Measurements from ENCODE around the gene LRG1. TPM values are rescaled to one million over a fixed set of nuclear protein-coding genes. Genes with fewer than 3 reads are reported as not detected.

The LRG1 gene
- under 0.01 TPM in 1 of 2 replicates, not detected in the other for total RNA-seq

GRCh38 chr19:4539693-4540581 is at the start of gene LRG1:
Gene LRG1 (minus strand): TSS chr19:4540036. CDS start chr19:4540013, 23 bp downstream.

GRCh38 chr19:4559569-4559968 is 19.7 kb upstream of the LRG1 start, which contains the start of gene SEMA6B:
Gene SEMA6B (minus strand): TSS chr19:4559684. CDS start chr19:4558457, 1,227 bp downstream.

GRCh38 chr19:4534836-4535658 is 4.8 kb downstream of the LRG1 start, which contains the start of gene PLIN5:
Gene PLIN5 (minus strand): TSS chr19:4535224. CDS start chr19:4534074, 1,150 bp downstream.

GRCh38 chr19:4518345-4519171 is 21.3 kb downstream of the LRG1 start, which contains the start of gene PLIN4:
Gene PLIN4 (minus strand): TSS chr19:4518486. CDS start chr19:4518272, 214 bp downstream.

Other genes with a start within 250 kb of the LRG1 start
- not detected in 2 replicates for gene TMIGD2, start 237.6 kb downstream of the LRG1 start, total RNA-seq
- gene FSD1, start 235.4 kb downstream of the LRG1 start, total RNA-seq, result 2.6 and 5.3 TPM in 2 replicates
- gene STAP2, start 201.2 kb downstream of the LRG1 start, total RNA-seq, result 2.9 and 4.1 TPM in 2 replicates
- 6.3 and 6.6 TPM in 2 replicates for gene MPND, start 196.5 kb downstream of the LRG1 start, total RNA-seq
- 111 and 126 TPM in 2 replicates for gene SH3GL1, start 139.5 kb downstream of the LRG1 start, total RNA-seq
- 11.8 and 29.9 TPM in 2 replicates for gene CHAF1A, start 137.4 kb downstream of the LRG1 start, total RNA-seq
- gene UBXN6, start 82.2 kb downstream of the LRG1 start, total RNA-seq, result 98.1 and 113 TPM in 2 replicates
- gene HDGFL2, start 67.7 kb downstream of the LRG1 start, total RNA-seq, result 53.6 and 56.5 TPM in 2 replicates
- gene PLIN4, start 21.6 kb downstream of the LRG1 start, total RNA-seq, result 2.6 and 4.7 TPM in 2 replicates
- under 0.01 TPM in 1 of 2 replicates, not detected in the other for gene PLIN5, start 4.8 kb downstream of the LRG1 start, total RNA-seq
- 0.37 TPM in 1 of 2 replicates, not detected in the other for gene SEMA6B, start 19.6 kb upstream of the LRG1 start, total RNA-seq
- gene TNFAIP8L1, start 99.5 kb upstream of the LRG1 start, total RNA-seq, result 1.8 and 3.9 TPM in 2 replicates
- 160 and 191 TPM in 2 replicates for gene MYDGF, start 130.3 kb upstream of the LRG1 start, total RNA-seq
- gene DPP9, start 183.8 kb upstream of the LRG1 start, total RNA-seq, result 44.8 and 58.6 TPM in 2 replicates

Data from subcutaneous preadipocyte (primary cell).